ENCODE measurements around the gene P3H2. TPM values are rescaled to one million over a fixed set of nuclear protein-coding genes. Genes with fewer than 3 reads are reported as not detected.

Gene P3H2
- total RNA-seq, 4 donors from 2014 or later, result 4.2 to 20.2 (median 5.7) TPM

DNA sequence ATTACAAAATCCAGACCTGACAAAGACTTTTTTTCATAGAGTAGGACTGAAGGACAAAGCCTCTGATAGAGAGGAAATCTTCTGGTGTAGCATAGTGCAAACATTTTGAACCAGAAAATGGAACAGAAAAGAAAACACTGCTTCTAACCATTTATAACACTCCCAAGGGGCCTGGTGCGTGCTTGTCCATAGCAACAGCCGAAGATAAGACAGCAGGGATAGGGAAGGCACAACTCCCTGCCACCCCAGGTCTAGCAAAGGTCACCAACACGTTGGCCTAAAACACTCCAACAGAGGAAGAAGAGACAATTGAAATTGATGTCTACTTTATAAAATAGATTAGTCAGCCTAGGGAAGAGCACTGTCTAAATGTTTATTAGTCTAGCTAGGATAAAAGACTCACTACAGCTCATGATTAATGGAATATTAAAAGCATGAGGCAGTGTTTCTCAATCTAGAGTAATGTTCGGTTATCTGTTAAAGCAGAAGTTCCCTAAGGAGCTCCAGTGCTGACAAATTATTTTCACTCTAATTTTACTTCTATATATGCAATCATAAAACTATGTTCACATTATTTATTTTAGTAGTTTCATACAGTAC is 145.2 kb downstream of the P3H2 start:
- Histone ChIP-seq H3K27me3 (no peaks in the 10 kb centered on the region), H3K36me3 (no peaks in the 10 kb centered on the region), H3K27ac (no peak overlapping the region), H3K9me3 (no peaks in the 10 kb centered on the region), H3K4me1 (no peaks in the 10 kb centered on the region), H3K4me3 (replicated peaks in 1 of 3) (no peak overlapping the region)
- DNase-seq, result no peak
- WGBS, 2 donors, result 69 to 70% methylated on average over 4 of the region's 4 CpGs
- TF ChIP-seq, protein P1, sequence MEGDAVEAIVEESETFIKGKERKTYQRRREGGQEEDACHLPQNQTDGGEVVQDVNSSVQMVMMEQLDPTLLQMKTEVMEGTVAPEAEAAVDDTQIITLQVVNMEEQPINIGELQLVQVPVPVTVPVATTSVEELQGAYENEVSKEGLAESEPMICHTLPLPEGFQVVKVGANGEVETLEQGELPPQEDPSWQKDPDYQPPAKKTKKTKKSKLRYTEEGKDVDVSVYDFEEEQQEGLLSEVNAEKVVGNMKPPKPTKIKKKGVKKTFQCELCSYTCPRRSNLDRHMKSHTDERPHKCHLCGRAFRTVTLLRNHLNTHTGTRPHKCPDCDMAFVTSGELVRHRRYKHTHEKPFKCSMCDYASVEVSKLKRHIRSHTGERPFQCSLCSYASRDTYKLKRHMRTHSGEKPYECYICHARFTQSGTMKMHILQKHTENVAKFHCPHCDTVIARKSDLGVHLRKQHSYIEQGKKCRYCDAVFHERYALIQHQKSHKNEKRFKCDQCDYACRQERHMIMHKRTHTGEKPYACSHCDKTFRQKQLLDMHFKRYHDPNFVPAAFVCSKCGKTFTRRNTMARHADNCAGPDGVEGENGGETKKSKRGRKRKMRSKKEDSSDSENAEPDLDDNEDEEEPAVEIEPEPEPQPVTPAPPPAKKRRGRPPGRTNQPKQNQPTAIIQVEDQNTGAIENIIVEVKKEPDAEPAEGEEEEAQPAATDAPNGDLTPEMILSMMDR (IDR thresholded peaks at IDR 0.05), result no peak
- no peak for TF ChIP-seq POLR2A (IDR thresholded peaks at IDR 0.05)
- intact Hi-C loops (cut with DNase I), result no loop called here

DNA sequence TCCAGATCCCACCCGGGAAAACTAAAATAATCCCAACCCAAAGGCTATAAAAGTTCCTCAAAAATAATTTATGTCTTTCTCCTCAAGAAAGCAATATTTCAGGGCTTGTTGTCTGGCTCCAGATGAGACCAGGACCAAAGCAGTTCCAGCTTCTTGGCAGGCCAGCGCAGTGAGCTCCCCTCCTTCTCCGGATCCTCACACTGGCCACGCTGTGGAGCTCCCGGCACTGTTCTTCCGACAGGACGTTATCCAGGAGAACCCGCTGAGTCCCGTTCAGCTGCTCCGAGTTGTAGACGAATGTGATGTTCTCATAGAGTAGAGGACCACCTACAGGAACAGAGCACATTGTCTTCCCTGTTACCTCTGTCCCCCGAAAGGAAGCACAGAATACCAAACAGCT is 146.3 kb downstream of the P3H2 start:
- DNase-seq, result no peak
- Histone ChIP-seq H3K4me3 (replicated peaks in 1 of 3) (no peak overlapping the region), H3K36me3 (no peaks in the 10 kb centered on the region), H3K27me3 (no peaks in the 10 kb centered on the region), H3K27ac (no peak overlapping the region), H3K9me3 (no peaks in the 10 kb centered on the region), H3K4me1 (no peaks in the 10 kb centered on the region)
- intact Hi-C loops (cut with DNase I), result no loop called here
- WGBS, 2 donors, result 93 to 96% methylated on average over 11 to 12 of the region's 12 CpGs
- TF ChIP-seq, protein P1 (IDR thresholded peaks at IDR 0.05), result no peak
- no peak for TF ChIP-seq POLR2A (IDR thresholded peaks at IDR 0.05)

DNA sequence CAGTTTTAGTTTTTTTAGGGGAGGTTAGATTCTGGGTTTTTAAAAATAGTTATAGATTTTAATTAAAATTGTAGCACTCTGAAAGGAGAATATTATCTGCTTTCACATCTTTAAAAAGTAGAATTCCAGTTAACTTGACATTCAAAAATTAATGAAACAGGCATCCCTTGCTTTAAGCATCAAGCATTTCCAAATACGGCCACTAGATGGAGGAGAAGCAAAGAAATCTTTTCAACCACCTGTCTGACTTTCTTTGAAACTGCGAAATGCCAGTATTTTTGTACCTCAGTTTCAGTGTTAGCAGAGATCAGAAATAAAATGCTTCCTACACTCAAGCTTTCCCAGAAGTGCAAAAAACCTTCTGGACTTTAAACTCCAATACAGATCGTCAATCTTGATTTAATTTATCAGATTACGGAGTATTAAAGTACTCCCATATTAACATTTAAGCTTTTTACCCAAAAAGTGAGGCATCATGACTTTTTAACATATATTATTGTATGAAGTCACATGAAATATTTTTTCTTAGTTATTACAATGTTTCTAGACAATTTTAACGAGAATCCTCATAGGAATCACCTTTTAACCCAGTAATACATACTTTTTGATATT is 153.3 kb downstream of the P3H2 start:
- intact Hi-C loops (cut with DNase I), result loop anchor here (10.0 kb wide), 2 partner anchors 357 to 457 kb away; partner anchors contain the start of gene CLDN1
- TF ChIP-seq, protein P1 (IDR thresholded peaks at IDR 0.05), result peak; percentile 22 to 84 (median 82)
- TF ChIP-seq POLR2A (IDR thresholded peaks at IDR 0.05), result no peak
- no peaks in the 10 kb centered on the region for H3K27me3 ChIP-seq

DNA sequence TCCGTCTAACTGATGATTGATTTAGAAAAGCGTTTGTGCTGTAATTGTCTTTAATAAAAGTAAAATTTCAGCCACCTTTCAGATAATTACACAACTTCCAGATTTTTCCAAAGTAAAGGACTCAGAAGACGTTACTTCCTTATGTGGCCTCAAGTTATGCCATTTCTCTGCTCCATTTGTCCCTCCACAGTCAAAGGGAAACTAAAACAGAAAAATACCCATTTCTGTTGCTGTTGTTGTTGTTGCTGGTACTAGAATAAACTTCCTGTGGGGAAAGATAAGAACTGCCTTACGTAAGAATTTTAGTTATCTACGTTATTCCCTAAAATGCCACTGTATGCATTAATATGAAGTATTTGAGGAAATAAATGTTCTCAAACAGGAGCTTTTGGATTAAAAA is 153.9 kb downstream of the P3H2 start:
- Histone ChIP-seq H3K27me3 (no peaks in the 10 kb centered on the region), H3K4me3 (replicated peaks in 1 of 3) (no peak overlapping the region), H3K9me3 (no peaks in the 10 kb centered on the region), H3K36me3 (no peaks in the 10 kb centered on the region), H3K27ac (no peak overlapping the region), H3K4me1 (no peaks in the 10 kb centered on the region)
- intact Hi-C loops (cut with DNase I), result loop anchor here (10.0 kb wide), 2 partner anchors 358 to 458 kb away; partner anchors contain the start of gene CLDN1
- 52 to 54% methylated on average over 5 of the region's 5 CpGs for whole genome bisulfite sequencing, 2 donors
- no peak for TF ChIP-seq POLR2A (IDR thresholded peaks at IDR 0.05)
- DNase-seq, result no peak

More for the DNA sequence above, 153.3 kb downstream of the P3H2 start:
- Histone ChIP-seq H3K4me3 (replicated peaks in 1 of 3) (no peak overlapping the region), H3K9me3 (no peaks in the 10 kb centered on the region), H3K27ac (no peak overlapping the region), H3K36me3 (no peaks in the 10 kb centered on the region), H3K4me1 (no peaks in the 10 kb centered on the region)
- 32% methylated on average over 5 of the region's 5 CpGs for WGBS, 2 donors
- no peak for DNase-seq

DNA sequence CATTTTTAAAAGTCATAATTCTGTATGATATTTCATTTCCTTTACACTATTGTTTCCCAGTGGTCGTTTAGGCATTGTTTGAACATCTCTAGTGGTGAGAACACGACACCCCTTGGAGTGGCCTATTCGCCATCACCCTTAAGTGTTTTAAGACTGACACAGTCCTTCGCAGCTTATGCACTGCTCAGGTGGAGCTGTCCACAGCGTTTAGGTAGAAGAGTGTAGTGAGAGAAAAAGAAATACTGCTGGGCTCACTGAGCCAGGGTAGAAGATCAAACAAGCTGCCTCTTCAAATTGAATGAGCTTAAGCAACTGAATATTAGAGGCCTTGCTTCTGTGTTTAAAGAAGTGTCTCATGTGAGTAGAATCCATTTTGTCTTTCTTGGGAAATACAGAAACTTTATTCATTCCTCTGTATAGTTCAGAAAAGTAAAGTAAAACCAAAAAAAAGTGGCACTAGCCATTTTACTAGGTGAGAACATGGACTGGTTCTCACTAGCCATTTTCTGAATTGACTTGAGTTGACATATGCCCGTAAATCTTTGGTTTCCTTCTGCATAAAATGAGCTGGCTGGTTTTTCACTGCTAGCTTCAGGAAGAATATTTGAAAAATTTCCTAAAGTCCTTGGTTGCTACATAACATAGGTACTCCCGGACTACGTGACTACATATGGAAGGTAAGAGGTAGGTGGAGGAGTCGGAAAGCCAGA is 155.9 kb downstream of the P3H2 start:
- 56 to 65% methylated on average over 9 of the region's 9 CpGs for WGBS, 2 donors

More for the DNA sequence above, 155.9 kb downstream of the P3H2 start:
- H3K4me3 ChIP-seq (replicated peaks in 1 of 3), result no peak overlapping the region
- no peaks in the 10 kb centered on the region for H3K4me1 ChIP-seq
- H3K27me3 ChIP-seq, result no peaks in the 10 kb centered on the region
- no peaks in the 10 kb centered on the region for H3K9me3 ChIP-seq
- DNase-seq, result no peak
- no peak overlapping the region for H3K27ac ChIP-seq
- no peaks in the 10 kb centered on the region for H3K36me3 ChIP-seq
- intact Hi-C loops (cut with DNase I), result loop anchor here (5.0 to 10.0 kb wide), 3 partner anchors 238 to 460 kb away; partner anchors contain the start of gene CLDN1
- TF ChIP-seq POLR2A (IDR thresholded peaks at IDR 0.05), result no peak
- TF ChIP-seq, protein P1 (IDR thresholded peaks at IDR 0.05), result no peak

Data from thyroid gland (tissue), 4 donors.